Mucosa of rectum (tissue), 2 donors: ENCODE results near the gene CD68.

Experiments
- H3K27ac ChIP-seq, 2 donors: one replicate each; pipeline ENCODE4 v1.7.0; 2013; ENCODE audit warnings: inconsistent platforms in 2 of 2, low read depth in 2 of 2, low read length in 2 of 2
- H3K27me3 ChIP-seq, 2 donors: one replicate each; pipeline ENCODE4 v1.7.0; 2013; ENCODE audit warnings: low read length in 2 of 2; ENCODE audit not compliant: control insufficient read depth in 2 of 2, insufficient read depth in 2 of 2
- H3K36me3 ChIP-seq, 2 donors: one replicate each; pipeline ENCODE4 v1.7.0; 2013; ENCODE audit warnings: low read length in 2 of 2; ENCODE audit not compliant: control insufficient read depth in 2 of 2, insufficient read depth in 2 of 2
- H3K4me1 ChIP-seq, 2 donors: one replicate each; pipeline ENCODE4 v1.7.0; 2013; ENCODE audit warnings: low read length in 2 of 2, mild to moderate bottlenecking in 1 of 2; ENCODE audit not compliant: control insufficient read depth in 2 of 2, insufficient read depth in 2 of 2
- H3K4me3 ChIP-seq, 2 donors: one replicate each; pipeline ENCODE4 v1.7.0; 2013; ENCODE audit warnings: low read length in 2 of 2
- H3K9ac ChIP-seq, 2 donors: one replicate each; pipeline ENCODE4 v1.7.0; 2013; ENCODE audit warnings: low read length in 2 of 2, low read depth in 1 of 2, mild to moderate bottlenecking in 1 of 2
- H3K9me3 ChIP-seq, 2 donors: one replicate each; pipeline ENCODE4 v1.7.0; 2013; ENCODE audit warnings: low read length in 2 of 2; ENCODE audit not compliant: control insufficient read depth in 2 of 2
- donor health status: healthy.
- donor health status: Normal muscosa, but diverticular disease.

Gene CD68

DNA sequence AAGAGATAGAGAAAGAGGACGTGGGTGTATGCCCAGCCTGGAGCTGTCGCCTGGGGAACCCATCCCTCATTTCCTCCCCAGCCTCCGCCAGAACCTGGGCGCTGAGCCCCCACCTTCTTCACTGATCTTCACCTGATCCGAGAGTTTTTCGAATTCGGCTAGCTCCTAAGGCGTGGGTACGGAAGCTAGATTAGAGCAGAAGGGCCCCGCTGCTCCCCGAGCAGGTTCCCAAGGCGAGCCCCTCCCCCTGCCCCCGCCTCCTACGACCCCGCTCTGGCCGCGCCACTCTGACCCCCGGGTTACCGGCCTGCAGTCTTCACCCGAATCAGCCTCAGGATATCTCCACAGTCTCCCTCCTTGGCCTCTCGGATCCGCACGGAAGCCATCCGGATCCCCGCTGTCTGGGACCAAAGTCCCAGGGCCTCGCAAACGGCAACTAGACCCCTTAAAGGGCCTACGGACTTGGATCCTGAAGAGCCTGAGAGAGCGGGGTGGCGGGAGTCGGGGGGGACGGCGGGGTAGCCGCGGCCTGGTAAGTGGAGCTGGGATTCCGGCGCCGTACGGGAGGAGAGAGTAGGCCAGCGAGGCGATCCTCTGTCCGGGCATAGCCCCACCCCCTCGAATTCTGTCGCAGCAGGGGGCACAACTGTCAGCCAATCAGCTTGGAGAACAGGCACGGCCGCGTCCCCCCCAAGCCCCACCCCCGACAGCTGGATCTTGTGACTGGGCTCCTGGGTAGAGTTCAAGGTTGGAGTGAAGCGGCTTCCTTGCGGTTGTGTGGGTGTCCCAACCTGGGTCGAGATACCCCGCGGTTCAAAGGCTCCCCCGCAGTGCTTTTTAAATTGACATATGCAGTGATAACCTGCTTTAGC, 48.0 kb downstream of the CD68 start, which contains the start of gene SAT2:
Gene SAT2, minus strand, starts transcription at position 572 of the 872 bp plus-strand sequence. Its CDS starts 186 bp downstream, at position 386.
- Histone ChIP-seq H3K9me3 (no peaks in the 10 kb centered on the region), H3K27ac (peak within 1 kb of the TSS; percentile 85 to 90), H3K4me3 (peak within 1 kb of the TSS; percentile 84 to 90), H3K4me1 (peaks cover 5 to 10% of the 10 kb centered on the region in 2 donors), H3K9ac (peak within 1 kb of the TSS; percentile 81 to 87), H3K27me3 (no peaks in the 10 kb centered on the region), H3K36me3 (no peaks in the 10 kb centered on the region)

DNA sequence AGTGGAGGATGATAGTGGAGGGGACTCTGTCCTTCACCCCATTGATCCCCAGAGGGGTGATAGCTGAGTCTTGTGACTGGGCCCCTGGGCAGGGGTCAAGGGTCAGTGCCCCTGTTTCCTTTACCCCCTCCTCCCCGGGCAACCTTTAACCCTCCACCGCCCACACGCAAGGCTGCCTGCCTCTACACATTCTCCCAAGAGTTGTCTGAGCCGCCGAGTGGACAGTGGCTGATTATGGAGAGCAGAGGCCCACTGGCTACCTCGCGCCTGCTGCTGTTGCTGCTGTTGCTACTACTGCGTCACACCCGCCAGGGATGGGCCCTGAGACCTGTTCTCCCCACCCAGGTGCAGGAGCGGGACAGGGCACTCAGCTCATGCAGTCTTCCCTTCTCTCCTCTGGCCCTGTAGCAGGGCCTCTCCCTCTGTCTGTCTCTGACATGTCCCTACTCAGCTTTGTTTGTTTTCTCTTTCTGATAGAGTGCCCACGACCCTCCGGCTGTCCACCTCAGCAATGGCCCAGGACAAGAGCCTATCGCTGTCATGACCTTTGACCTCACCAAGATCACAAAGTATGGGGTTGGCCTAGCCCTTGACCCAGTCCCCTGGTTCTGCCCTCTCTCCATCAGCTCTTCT, 50.6 kb downstream of the CD68 start, which contains the start of gene SHBG:
Gene SHBG, plus strand, starts transcription at position 197 of the 633 bp plus-strand sequence. Its CDS starts 38 bp downstream, at position 235.
- H3K9ac ChIP-seq, result no peak within 1 kb of the TSS
- peaks cover 5 to 10% of the 10 kb centered on the region in 2 donors for H3K4me1 ChIP-seq
- no peaks in the 10 kb centered on the region for H3K27me3 ChIP-seq
- H3K4me3 ChIP-seq, result no peak within 1 kb of the TSS
- no peaks in the 10 kb centered on the region for H3K9me3 ChIP-seq
- no peak within 1 kb of the TSS for H3K27ac ChIP-seq
- H3K36me3 ChIP-seq, result no peaks in the 10 kb centered on the region
